Motor neuron (in vitro differentiated cells): ENCODE data around the gene CLSTN2. TPM values are rescaled to one million over a fixed set of nuclear protein-coding genes. Genes with fewer than 3 reads are reported as not detected.

Experiments
- ATAC-seq, 8 experiments: fragments of 200-7000 bp; cut with Tn5 transposase; replicated peaks in 6 of 8; 2 replicates each; pipeline ENCODE4 v1.8.0; 2021; ENCODE audit warnings: mild to moderate bottlenecking in 8 of 8, moderate library complexity in 8 of 8
- H3K27ac ChIP-seq, 2 donors: fragments of 250-450 bp; sonication (Bioruptor Pico); 2 replicates each; pipeline ENCODE4 v1.9.0; 2021; ENCODE audit warnings: antibody characterized with exemption in 2 of 2, mild to moderate bottlenecking in 2 of 2, moderate library complexity in 1 of 2
- H3K4me1 ChIP-seq, 2 donors: fragments of 250-450 bp; sonication (Bioruptor Pico); replicated peaks in 1 of 2; 2 replicates each; pipeline ENCODE4 v1.6.1; 2021; ENCODE audit warnings: antibody characterized with exemption in 2 of 2, mild to moderate bottlenecking in 2 of 2, moderate library complexity in 1 of 2
- H3K4me3 ChIP-seq, 5 donors: fragments of 250-450 bp; sonication (Bioruptor Pico); 2 replicates each; pipeline ENCODE4 v1.9.0; 2021; ENCODE audit warnings: antibody characterized with exemption in 5 of 5, mild to moderate bottlenecking in 5 of 5, moderate library complexity in 4 of 5
- WGBS, 10 experiments: fragments of 450-650 bp; shearing (Covaris generic); methylation state at CpG; one replicate each; pipeline ENCODE4 v1.0.0; 2022; 5-methylcytosine and 5-hydroxymethylcytosine counted together
- in situ Hi-C, 9 experiments: fragments of 400-800 bp; cut with MboI; loops; one replicate each; pipeline ENCODE4 v1.15.0; 2021; ENCODE audit warnings: low sequenced_read_pairs in 9 of 9, low pct_unique_long_range_greater_than_20kb in 2 of 9; ENCODE audit not compliant: unreplicated experiment in 9 of 9
- total RNA-seq, 8 experiments: library from RNA; unstranded; fragments of 300-600 nt; gene quantifications; 2 replicates each; pipeline versions ENCODE4 v1.2.3 to v1.2.4, GENCODE V29; 2022

CLSTN2 gene
- total RNA-seq, 8 experiments from 2014 or later: 1.2 to 125 (median 27.9) TPM

GRCh38 chr3:140160553-140160952 lies 225.6 kb downstream of the CLSTN2 start:
- in situ Hi-C loops: no loop called here
- Histone ChIP-seq H3K4me1 (peaks cover 0 to 12% of the 10 kb centered on the region in 2 donors), H3K27ac (no peak overlapping the region), H3K4me3 (no peak overlapping the region)
- no peak for ATAC-seq
- 23 to 100% (median 67%) methylated on average over 1 to 2 of the region's 2 CpGs; no CpG with 5 or more reads in 1 of the 10 experiments for WGBS, 10 experiments

GRCh38 chr3:140162551-140162950 lies 227.6 kb downstream of the CLSTN2 start:
- 31 to 94% (median 76%) methylated on average over 2 to 5 of the region's 5 CpGs; no CpG with 5 or more reads in 1 of the 10 experiments for WGBS, 10 experiments
- in situ Hi-C loops: no loop called here
- Histone ChIP-seq H3K4me1 (peaks cover 0 to 7% of the 10 kb centered on the region in 2 donors), H3K27ac (no peak overlapping the region), H3K4me3 (no peak overlapping the region)
- ATAC-seq: peak in 2 of 8 experiments; percentile 25 to 59

GRCh38 chr3:140163159-140163763 lies 228.3 kb downstream of the CLSTN2 start:
- Histone ChIP-seq H3K4me1 (peaks cover 0 to 7% of the 10 kb centered on the region in 2 donors), H3K27ac (no peak overlapping the region), H3K4me3 (no peak overlapping the region)
- WGBS, 10 experiments: 43 to 100% (median 96%) methylated on average over 1 to 2 of the region's 2 CpGs; no CpG with 5 or more reads in 4 of the 10 experiments
- no peak for ATAC-seq
- in situ Hi-C loops: no loop called here

GRCh38 chr3:140164156-140164555 lies 229.2 kb downstream of the CLSTN2 start:
- H3K27ac ChIP-seq: no peak overlapping the region
- ATAC-seq: no peak
- in situ Hi-C loops: no loop called here

DNA sequence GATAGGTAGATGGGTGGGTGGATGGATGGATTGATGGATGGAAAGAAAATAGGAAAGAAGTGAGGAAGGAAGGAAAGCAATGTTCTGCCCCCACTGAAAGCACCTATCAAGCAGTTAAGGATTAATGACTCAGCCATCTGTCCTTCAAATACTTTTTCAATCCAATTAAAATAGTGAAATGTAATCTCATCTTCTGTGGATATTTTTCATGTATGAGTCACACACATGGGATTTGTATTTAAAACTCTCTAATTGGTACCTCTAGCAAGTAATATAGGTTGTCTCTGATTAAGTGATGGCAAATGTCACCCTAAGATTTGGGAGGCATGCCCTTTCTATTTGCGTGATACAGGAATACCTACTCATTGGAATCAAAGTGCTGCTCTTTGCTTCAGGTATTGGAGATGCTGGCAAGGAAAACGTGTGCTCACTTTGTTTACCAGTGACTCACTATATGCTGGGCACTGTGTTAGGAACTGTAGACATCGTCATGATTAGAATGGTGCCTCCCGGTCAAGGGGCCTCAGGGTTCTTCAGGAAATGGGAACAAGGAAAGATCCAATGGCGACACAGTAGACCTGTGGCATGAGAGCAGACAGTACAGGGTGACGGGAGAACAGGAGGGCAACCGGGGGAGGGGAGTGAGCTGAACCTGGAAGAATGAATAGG lies 230.1 kb downstream of the CLSTN2 start:
- 0 to 100% (median 85%) methylated on average over 1 to 7 of the region's 7 CpGs; no CpG with 5 or more reads in 2 of the 10 experiments for WGBS, 10 experiments
- ATAC-seq: peak in 3 of 8 experiments; percentile 37 to 77 (median 61)
- Histone ChIP-seq H3K4me3 (no peak overlapping the region), H3K27ac (no peak overlapping the region), H3K4me1 (peaks cover 0 to 7% of the 10 kb centered on the region in 2 donors)
- in situ Hi-C loops: no loop called here

More at GRCh38 chr3:140164156-140164555, 229.2 kb downstream of the CLSTN2 start:
- no peak overlapping the region for H3K4me3 ChIP-seq
- peaks cover 0 to 7% of the 10 kb centered on the region in 2 donors for H3K4me1 ChIP-seq
- WGBS, 10 experiments: 0 to 100% (median 80%) methylated on average over 1 to 2 of the region's 2 CpGs; no CpG with 5 or more reads in 1 of the 10 experiments

- no peak overlapping the region for H3K27ac ChIP-seq
- H3K4me3 ChIP-seq: no peak overlapping the region
- no peak for ATAC-seq
- H3K4me1 ChIP-seq: peaks cover 0 to 7% of the 10 kb centered on the region in 2 donors
- in situ Hi-C loops: no loop called here
Observed at GRCh38 chr3:140165781-140166180, 230.8 kb downstream of the CLSTN2 start.

DNA sequence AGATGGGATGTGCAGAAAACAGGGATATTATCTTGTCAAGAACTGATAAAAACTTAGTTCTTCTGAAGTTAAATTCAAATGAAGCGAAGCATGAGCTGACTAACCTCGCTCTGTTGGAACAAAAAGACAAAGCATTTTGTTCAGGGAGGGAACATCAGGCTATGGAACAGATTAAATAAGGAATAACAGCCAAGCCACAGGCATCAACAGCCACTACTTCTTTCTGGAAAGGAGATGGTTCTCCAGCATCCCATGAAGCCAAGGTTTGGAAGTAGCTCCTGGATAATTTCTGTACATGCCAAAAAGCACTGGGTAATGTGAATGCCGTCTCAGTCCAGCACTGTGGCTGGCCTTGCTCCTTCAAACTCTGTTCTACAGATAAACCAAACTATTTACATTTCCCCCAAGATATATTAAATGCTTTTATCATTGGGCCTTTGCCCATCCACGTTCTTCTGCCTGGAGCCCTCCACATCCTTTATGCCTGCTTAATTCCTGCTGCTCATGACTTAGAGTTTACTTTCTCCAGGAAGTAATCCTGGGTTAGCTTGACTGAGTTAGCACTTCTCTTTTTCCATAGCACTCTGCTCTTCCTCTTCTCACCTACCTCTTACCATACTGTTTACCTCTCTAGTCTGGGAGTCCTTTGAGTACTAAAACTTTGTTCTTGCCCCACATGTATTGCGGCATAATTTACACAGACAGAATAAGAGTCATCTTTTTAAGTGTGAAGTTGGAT lies 232.0 kb downstream of the CLSTN2 start:
- no peak overlapping the region for H3K27ac ChIP-seq
- H3K4me1 ChIP-seq: peaks cover 0 to 7% of the 10 kb centered on the region in 2 donors
- WGBS, 10 experiments: 16 to 100% (median 83%) methylated on average over 2 to 5 of the region's 5 CpGs
- H3K4me3 ChIP-seq: no peak overlapping the region
- in situ Hi-C loops: no loop called here
- ATAC-seq: no peak

- Histone ChIP-seq H3K4me3 (no peak overlapping the region), H3K27ac (no peak overlapping the region), H3K4me1 (peaks cover 0 to 6% of the 10 kb centered on the region in 2 donors)
- in situ Hi-C loops: no loop called here
- ATAC-seq: peak in 1 of 8 experiments; percentile 20
- WGBS, 10 experiments: 0 to 90% (median 69%) methylated on average over 1 to 4 of the region's 5 CpGs; no CpG with 5 or more reads in 1 of the 10 experiments
Observed at GRCh38 chr3:140167600-140168281, 232.8 kb downstream of the CLSTN2 start.

- in situ Hi-C loops: no loop called here
- Histone ChIP-seq H3K4me1 (no peaks in the 10 kb centered on the region), H3K4me3 (no peak overlapping the region), H3K27ac (no peak overlapping the region)
- peak in 5 of 8 experiments; percentile 49 to 83 (median 56) for ATAC-seq
- 38 to 100% (median 73%) methylated on average over 1 of the region's 1 CpG; no CpG with 5 or more reads in 4 of the 10 experiments for WGBS, 10 experiments
Observed at GRCh38 chr3:140170612-140171011, 235.6 kb downstream of the CLSTN2 start.

- Histone ChIP-seq H3K4me1 (no peaks in the 10 kb centered on the region), H3K27ac (no peak overlapping the region), H3K4me3 (no peak overlapping the region)
- in situ Hi-C loops: no loop called here
- no peak for ATAC-seq
- 16 to 100% (median 82%) methylated on average over 1 to 3 of the region's 4 CpGs; no CpG with 5 or more reads in 4 of the 10 experiments for WGBS, 10 experiments
Observed at GRCh38 chr3:140176526-140176925, 241.5 kb downstream of the CLSTN2 start.

GRCh38 chr3:140177943-140178342 lies 243.0 kb downstream of the CLSTN2 start:
- ATAC-seq: peak in 2 of 8 experiments; percentile 19 to 50
- in situ Hi-C loops: no loop called here
- no peak overlapping the region for H3K27ac ChIP-seq
- no peaks in the 10 kb centered on the region for H3K4me1 ChIP-seq
- no peak overlapping the region for H3K4me3 ChIP-seq
- 33 to 97% (median 86%) methylated on average over 2 to 3 of the region's 3 CpGs; no CpG with 5 or more reads in 2 of the 10 experiments for WGBS, 10 experiments

DNA sequence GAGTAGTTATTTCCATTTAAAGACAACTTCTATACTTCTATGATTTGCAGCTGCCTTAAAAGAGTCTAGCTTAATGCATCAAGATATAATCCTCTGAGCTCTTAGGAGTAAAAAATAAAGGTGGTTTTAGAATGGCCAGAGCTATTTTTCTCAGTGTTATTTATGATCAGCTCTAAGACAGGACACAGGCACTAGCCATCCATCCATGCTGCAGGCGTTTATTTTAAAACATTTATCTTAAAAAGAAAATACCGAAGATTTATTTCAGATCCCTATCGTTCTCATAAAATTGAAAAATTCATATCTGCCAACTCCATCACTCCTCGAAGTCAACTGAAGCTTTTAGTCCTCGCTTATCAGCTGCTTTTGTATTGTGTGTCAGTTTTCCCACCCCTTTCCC lies 243.5 kb downstream of the CLSTN2 start:
- H3K27ac ChIP-seq: no peak overlapping the region
- no peak overlapping the region for H3K4me3 ChIP-seq
- no peaks in the 10 kb centered on the region for H3K4me1 ChIP-seq
- WGBS, 10 experiments: 34 to 86% (median 74%) methylated on average over 1 to 5 of the region's 5 CpGs
- no peak for ATAC-seq
- in situ Hi-C loops: no loop called here
